WERI-Rb-1 (cell line): ENCODE measurements around the gene CARD14.
A peak's percentile ranks its signal among the peaks of the same experiment; 100 is the strongest.

ENCODE experiments used
- DNase-seq: peaks from one replicate; pipeline ENCODE4 v3.0.0-alpha.2; 2020
- H3K27ac ChIP-seq: fragments of 250-450 bp; sonication (Bioruptor Pico); 2 replicates; pipeline ENCODE4 v1.5.1; 2020; ENCODE audit warnings: mild to moderate bottlenecking, moderate library complexity
- H3K27me3 ChIP-seq: fragments of 250-450 bp; sonication (Bioruptor Pico); 2 replicates; pipeline ENCODE4 v1.5.1; 2021; ENCODE audit warnings: mild to moderate bottlenecking, low read depth, moderate library complexity; ENCODE audit not compliant: insufficient read depth, severe bottlenecking
- H3K36me3 ChIP-seq: fragments of 250-450 bp; sonication (Bioruptor Pico); 2 replicates; pipeline ENCODE4 v1.5.1; 2020; ENCODE audit warnings: mild to moderate bottlenecking, moderate library complexity
- H3K4me3 ChIP-seq: 2 replicates; pipeline ENCODE4 v1.5.1; 2011; ENCODE audit warnings: low read depth, mild to moderate bottlenecking, control low read depth, low read length
- H3K9me3 ChIP-seq: fragments of 250-450 bp; sonication (Bioruptor Pico); 2 replicates; pipeline ENCODE4 v1.5.1; 2021; ENCODE audit warnings: mild to moderate bottlenecking, moderate library complexity; ENCODE audit not compliant: severe bottlenecking
- CTCF ChIP-seq: IDR thresholded peaks from 2 replicates; pipeline ENCODE4 v1.5.1; 2011; ENCODE audit warnings: low read depth, mild to moderate bottlenecking, control low read depth, inconsistent platforms, low read length

The CARD14 gene

GRCh38 chr17:80218391-80218790 lies 48.6 kb downstream of the CARD14 start:
- no peaks in the 10 kb centered on the region for H3K27me3 ChIP-seq
- no peak overlapping the region for H3K27ac ChIP-seq
- H3K4me3 ChIP-seq: no peak overlapping the region
- TF ChIP-seq CTCF: no peak
- no peaks in the 10 kb centered on the region for H3K9me3 ChIP-seq
- no peak for DNase-seq
- peaks cover 30% of the 10 kb centered on the region for H3K36me3 ChIP-seq

GRCh38 chr17:80219013-80219762 lies 49.4 kb downstream of the CARD14 start:
- peak overlapping the region; percentile 79 for H3K27ac ChIP-seq
- DNase-seq: no peak

GRCh38 chr17:80219763-80220053 lies 49.9 kb downstream of the CARD14 start:
- Histone ChIP-seq H3K9me3 (no peaks in the 10 kb centered on the region), H3K27me3 (no peaks in the 10 kb centered on the region), H3K4me3 (peak overlapping the region; percentile 82), H3K27ac (peak overlapping the region; percentile 79), H3K36me3 (peaks cover 25% of the 10 kb centered on the region)
- no peak for DNase-seq
- TF ChIP-seq CTCF: no peak

More at GRCh38 chr17:80219013-80219762, 49.4 kb downstream of the CARD14 start:
- peaks cover 27% of the 10 kb centered on the region for H3K36me3 ChIP-seq
- no peaks in the 10 kb centered on the region for H3K9me3 ChIP-seq
- H3K4me3 ChIP-seq: peak overlapping the region; percentile 82
- no peaks in the 10 kb centered on the region for H3K27me3 ChIP-seq
- no peak for TF ChIP-seq CTCF

DNA sequence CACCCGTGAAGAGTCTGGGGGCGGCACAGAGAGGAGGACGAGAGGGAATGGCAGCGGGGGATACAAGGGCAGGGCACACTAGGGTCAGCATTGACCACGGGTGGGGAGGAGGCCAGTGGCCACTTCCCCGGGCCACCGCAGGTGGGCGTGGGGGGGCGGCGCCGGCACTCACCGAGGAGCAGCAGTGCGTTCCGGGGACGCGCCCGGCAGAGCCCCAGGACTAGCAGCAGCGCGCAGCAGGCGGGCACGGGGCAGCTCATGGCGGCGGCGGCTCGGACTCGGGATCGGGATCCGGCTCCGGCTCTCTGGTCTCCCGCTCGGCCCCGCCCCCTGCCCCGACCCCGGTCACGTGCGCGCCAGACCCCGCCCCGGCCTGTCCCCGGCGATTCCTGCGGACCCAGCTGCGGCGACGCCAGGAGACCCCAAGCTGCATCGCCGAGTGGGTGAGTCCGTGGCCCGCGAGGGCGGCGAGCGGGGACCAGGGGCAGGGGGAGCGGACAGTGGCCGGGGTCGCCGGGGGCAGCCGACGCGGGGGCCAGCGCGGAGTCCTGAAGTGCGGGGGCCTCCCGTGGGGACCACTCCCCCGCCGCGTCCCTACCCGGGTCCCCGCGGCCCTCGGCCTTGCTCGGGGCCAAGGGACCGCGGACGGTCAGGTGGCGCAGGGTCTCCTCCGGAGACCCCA lies 50.4 kb downstream of the CARD14 start, which contains the start of the genes SGSH and SLC26A11:
Gene SGSH (minus strand): TSS at position 280 of the 682 bp plus-strand sequence. CDS start 20 bp downstream, at position 260.
Gene SLC26A11 (plus strand): TSS at position 374 of the 682 bp plus-strand sequence. CDS start 1,134 bp downstream, outside the sequence.
- peak; percentile 94 for DNase-seq
- peaks cover 24% of the 10 kb centered on the region for H3K36me3 ChIP-seq
- H3K9me3 ChIP-seq: no peaks in the 10 kb centered on the region
- peak within 1 kb of the TSS; percentile 82 for H3K4me3 ChIP-seq
- peak within 1 kb of the TSS; percentile 79 for H3K27ac ChIP-seq
- no peaks in the 10 kb centered on the region for H3K27me3 ChIP-seq
- TF ChIP-seq CTCF: peak; percentile 33; the same call in 1 of the 2 replicates

DNA sequence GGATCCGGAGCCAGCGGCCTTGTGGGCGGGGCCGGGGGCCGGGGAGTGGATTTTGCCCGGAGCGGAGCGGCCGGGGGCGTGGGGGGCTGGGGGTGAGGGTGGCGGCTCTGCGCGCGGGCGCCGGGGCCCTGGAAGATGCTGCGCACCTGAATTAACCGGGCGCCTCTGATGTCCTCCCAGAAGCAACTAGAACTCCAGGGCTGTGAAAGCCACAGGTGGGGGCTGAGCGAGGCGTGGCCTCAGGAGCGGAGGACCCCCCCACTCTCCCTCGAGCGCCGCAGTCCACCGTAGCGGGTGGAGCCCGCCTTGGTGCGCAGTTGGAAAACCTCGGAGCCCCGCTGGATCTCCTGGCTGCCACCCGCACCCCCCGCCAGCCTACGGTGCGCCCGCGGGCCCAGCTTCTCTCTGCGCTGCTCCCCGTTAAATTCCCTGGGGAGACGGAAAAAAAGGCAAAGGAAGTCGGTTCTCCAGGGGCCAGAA lies 50.9 kb downstream of the CARD14 start:
- peak overlapping the region; percentile 82 for H3K4me3 ChIP-seq
- H3K27ac ChIP-seq: no peak overlapping the region; the same call in 1 of the 2 replicates
- no peaks in the 10 kb centered on the region for H3K9me3 ChIP-seq
- DNase-seq: peak; percentile 45
- no peaks in the 10 kb centered on the region for H3K27me3 ChIP-seq
- no peak for TF ChIP-seq CTCF
- H3K36me3 ChIP-seq: peaks cover 20% of the 10 kb centered on the region
